Spinal cord (tissue), 10 donors: ENCODE results near the gene GRID1. TPM values are rescaled to one million over a fixed set of nuclear protein-coding genes. Genes with fewer than 3 reads are reported as not detected.
"Not testable (repeated sequence)": the region's sequence is repeated elsewhere in the genome, so short reads cannot be mapped to it uniquely, and the experiment has no call there.

Experiments
- DNase-seq, 6 donors: peaks; one replicate each; pipeline versions ENCODE4 v3.0.0 to v3.0.0-alpha.2; 2013 to 2015; ENCODE audit warnings: low spot score in 6 of 6, low read depth in 4 of 6
- H3K27ac ChIP-seq: one replicate; pipeline ENCODE4 v1.5.1; 2013; ENCODE audit warnings: low read depth, low read length, control low read depth
- H3K27me3 ChIP-seq: one replicate; pipeline ENCODE4 v1.6.1; 2013; ENCODE audit warnings: low read length; ENCODE audit not compliant: control insufficient read depth, insufficient read depth
- H3K36me3 ChIP-seq: one replicate; pipeline ENCODE4 v1.6.1; 2013; ENCODE audit warnings: low read length; ENCODE audit not compliant: control insufficient read depth, insufficient read depth
- H3K4me1 ChIP-seq: one replicate; pipeline ENCODE4 v1.6.1; 2013; ENCODE audit warnings: low read length; ENCODE audit not compliant: control insufficient read depth, insufficient read depth
- H3K4me3 ChIP-seq: one replicate; pipeline ENCODE4 v1.5.1; 2013; ENCODE audit warnings: low read depth, low read length, control low read depth
- H3K9me3 ChIP-seq: one replicate; pipeline ENCODE4 v1.6.1; 2013; ENCODE audit warnings: low read length; ENCODE audit not compliant: control insufficient read depth, insufficient read depth
- WGBS: methylation state at CpG from one replicate; pipeline ENCODE4 v1.1.5; 2013; ENCODE audit warnings: missing lambda C conversion rate; ENCODE audit not compliant: insufficient coverage; 5-methylcytosine and 5-hydroxymethylcytosine counted together
- polyA plus RNA-seq, 2 donors: library from polyadenylated mRNA; unstranded; fragments of 120-200 nt; gene quantifications; one replicate each; pipeline ENCODE4 v1.2.1, GENCODE V29; 2013; ENCODE audit not compliant: insufficient read length in 2 of 2
- total RNA-seq, 2 donors: library from RNA; depleted of rRNA in 1 of 2; stranded (reverse); fragments of 120-200 nt in 1 of 2; fragments of >200 nt in 1 of 2; gene quantifications; one replicate each; pipeline versions ENCODE4 v1.2.3 to v1.2.4, GENCODE V29; 2013 to 2014
- donor health status: healthy.

The GRID1 gene
- total and polyA plus RNA-seq, 4 donors: 7.6 to 30.1 (median 22.2) TPM

GRCh38 chr10:85950921-85951320 lies 415.7 kb downstream of the GRID1 start:
- no peaks in the 10 kb centered on the region for H3K9me3 ChIP-seq
- H3K4me3 ChIP-seq: no peak overlapping the region
- WGBS: 100% methylated on average over 1 of the region's 2 CpGs
- no peak for DNase-seq
- peaks cover 3% of the 10 kb centered on the region for H3K4me1 ChIP-seq
- H3K27me3 ChIP-seq: no peaks in the 10 kb centered on the region
- H3K36me3 ChIP-seq: no peaks in the 10 kb centered on the region
- H3K27ac ChIP-seq: no peak overlapping the region

- Histone ChIP-seq H3K4me1 (peaks cover 3% of the 10 kb centered on the region), H3K27me3 (no peaks in the 10 kb centered on the region), H3K9me3 (no peaks in the 10 kb centered on the region), H3K4me3 (no peak overlapping the region), H3K36me3 (no peaks in the 10 kb centered on the region), H3K27ac (no peak overlapping the region)
- WGBS: 93% methylated on average over 3 of the region's 7 CpGs
- no peak for DNase-seq
These were observed 419.8 kb downstream of the GRID1 start for GRCh38 chr10:85946713-85947326.

GRCh38 chr10:85936161-85936560 lies 430.4 kb downstream of the GRID1 start:
- H3K27me3 ChIP-seq: no peaks in the 10 kb centered on the region
- H3K4me1 ChIP-seq: no peaks in the 10 kb centered on the region
- no peaks in the 10 kb centered on the region for H3K36me3 ChIP-seq
- DNase-seq: peak in 2 of 6 donors; percentile 67 to 85
- H3K27ac ChIP-seq: no peak overlapping the region
- no peaks in the 10 kb centered on the region for H3K9me3 ChIP-seq
- no peak overlapping the region for H3K4me3 ChIP-seq
- WGBS: 50% methylated on average over 1 of the region's 1 CpG

- WGBS: 70% methylated on average over 2 of the region's 3 CpGs
- DNase-seq: no peak
- H3K27ac ChIP-seq: no peak overlapping the region
- H3K4me3 ChIP-seq: no peak overlapping the region
- H3K4me1 ChIP-seq: no peaks in the 10 kb centered on the region
- H3K9me3 ChIP-seq: no peaks in the 10 kb centered on the region
- H3K27me3 ChIP-seq: no peaks in the 10 kb centered on the region
- no peaks in the 10 kb centered on the region for H3K36me3 ChIP-seq
These were observed 432.0 kb downstream of the GRID1 start for GRCh38 chr10:85934586-85934985.

GRCh38 chr10:85929993-85930392 lies 436.6 kb downstream of the GRID1 start:
- not testable (repeated sequence) for H3K9me3 ChIP-seq, H3K4me3 ChIP-seq, H3K27ac ChIP-seq, DNase-seq, H3K36me3 ChIP-seq, H3K27me3 ChIP-seq
- peaks cover 10% of the 10 kb centered on the region for H3K4me1 ChIP-seq
- WGBS: no CpG with 5 or more reads among the region's 7 CpGs

- H3K9me3 ChIP-seq: no peaks in the 10 kb centered on the region
- H3K4me3 ChIP-seq: no peak overlapping the region
- DNase-seq: peak in 2 of 6 donors; percentile 34 to 43
- no peak overlapping the region for H3K27ac ChIP-seq
- WGBS: 70% methylated on average over 4 of the region's 9 CpGs
- H3K27me3 ChIP-seq: no peaks in the 10 kb centered on the region
- H3K4me1 ChIP-seq: peaks cover 13% of the 10 kb centered on the region
- no peaks in the 10 kb centered on the region for H3K36me3 ChIP-seq
These were observed 438.5 kb downstream of the GRID1 start for GRCh38 chr10:85927952-85928665.

- H3K27me3 ChIP-seq: no peaks in the 10 kb centered on the region
- H3K4me3 ChIP-seq: no peak overlapping the region
- 88% methylated on average over 1 of the region's 3 CpGs for WGBS
- H3K36me3 ChIP-seq: no peaks in the 10 kb centered on the region
- no peaks in the 10 kb centered on the region for H3K9me3 ChIP-seq
- no peak for DNase-seq
- peaks cover 21% of the 10 kb centered on the region for H3K4me1 ChIP-seq
- no peak overlapping the region for H3K27ac ChIP-seq
These were observed 439.6 kb downstream of the GRID1 start for GRCh38 chr10:85926986-85927385.

GRCh38 chr10:85926136-85926535 lies 440.5 kb downstream of the GRID1 start:
- no peak for DNase-seq
- Histone ChIP-seq H3K27me3 (no peaks in the 10 kb centered on the region), H3K4me3 (no peak overlapping the region), H3K36me3 (no peaks in the 10 kb centered on the region), H3K27ac (no peak overlapping the region), H3K9me3 (no peaks in the 10 kb centered on the region), H3K4me1 (peaks cover 27% of the 10 kb centered on the region)
- 90% methylated on average over 4 of the region's 5 CpGs for WGBS

GRCh38 chr10:85925201-85925750 lies 441.3 kb downstream of the GRID1 start:
- Histone ChIP-seq H3K27ac (no peak overlapping the region), H3K4me1 (peaks cover 35% of the 10 kb centered on the region), H3K9me3 (no peaks in the 10 kb centered on the region), H3K4me3 (no peak overlapping the region), H3K36me3 (peaks cover 2% of the 10 kb centered on the region), H3K27me3 (no peaks in the 10 kb centered on the region)
- no peak for DNase-seq
- WGBS: 93% methylated on average over 3 of the region's 5 CpGs
